SK-N-SH (cell line): Measurements from ENCODE around the gene NHERF2.
"Not testable (repeated sequence)": the region's sequence is repeated elsewhere in the genome, so short reads cannot be mapped to it uniquely, and the experiment has no call there.

Experiments
- EP300 ChIP-seq, 2 experiments: IDR thresholded peaks; 2 replicates each; pipeline versions ENCODE4 v1.4.0 to v1.6.1; 2012; ENCODE audit warnings: borderline replicate concordance in 1 of 2, low read depth in 1 of 2, low read length in 1 of 2
- EZH2phosphoT487 ChIP-seq: fragments of 200-600 bp; sonication (generic); IDR thresholded peaks from 2 replicates; pipeline ENCODE4 v1.6.1; 2017; ENCODE audit warnings: low read depth, mixed run types, mild to moderate bottlenecking, antibody characterized with exemption, moderate library complexity, borderline replicate concordance
- FOXM1 ChIP-seq: IDR thresholded peaks from 2 replicates; pipeline ENCODE4 v1.4.0; 2012; ENCODE audit warnings: low read depth, mild to moderate bottlenecking
- JUND ChIP-seq: IDR thresholded peaks from 2 replicates; pipeline ENCODE4 v1.4.0; 2012
- NFIC ChIP-seq: IDR thresholded peaks from 2 replicates; pipeline ENCODE4 v1.4.0; 2012; ENCODE audit warnings: borderline replicate concordance
- POLR2AphosphoS5 ChIP-seq: IDR thresholded peaks from 2 replicates; pipeline ENCODE4 v1.6.1; 2012; ENCODE audit warnings: low read depth, low read length
- RXRA ChIP-seq: IDR thresholded peaks from 2 replicates; pipeline ENCODE4 v1.4.0; 2012; ENCODE audit warnings: low read depth, mild to moderate bottlenecking, borderline replicate concordance
- SMC3 ChIP-seq: IDR thresholded peaks from 2 replicates; pipeline ENCODE4 v1.6.1; 2012; ENCODE audit warnings: low read depth, low read length, improper control_type of control experiment
- TEAD4 ChIP-seq: IDR thresholded peaks from 2 replicates; pipeline ENCODE4 v1.4.0; 2012; ENCODE audit warnings: mild to moderate bottlenecking, borderline replicate concordance; ENCODE audit not compliant: insufficient read depth
- YY1 ChIP-seq: IDR thresholded peaks from 2 replicates; pipeline ENCODE4 v1.4.0; 2012; ENCODE audit warnings: low read depth, mild to moderate bottlenecking
- TF ChIP-seq, protein P1 (sequence below): fragments of 200-600 bp; sonication (generic); IDR thresholded peaks from 2 replicates; pipeline ENCODE4 v1.6.1; 2017; ENCODE audit warnings: antibody characterized with exemption, mild to moderate bottlenecking, moderate library complexity

GRCh38 chr16:2011726-2012125 is 15.0 kb upstream of the NHERF2 start:
- not testable (repeated sequence) for TF ChIP-seq TEAD4; EZH2phosphoT487; JUND; RXRA; SMC3; YY1; EP300 (IDR thresholded peaks at IDR 0.05; ENCODE audit: borderline replicate concordance in 1 of 2, low read depth in 1 of 2, low read length in 1 of 2); POLR2AphosphoS5; NFIC; FOXM1
- TF ChIP-seq, protein P1, sequence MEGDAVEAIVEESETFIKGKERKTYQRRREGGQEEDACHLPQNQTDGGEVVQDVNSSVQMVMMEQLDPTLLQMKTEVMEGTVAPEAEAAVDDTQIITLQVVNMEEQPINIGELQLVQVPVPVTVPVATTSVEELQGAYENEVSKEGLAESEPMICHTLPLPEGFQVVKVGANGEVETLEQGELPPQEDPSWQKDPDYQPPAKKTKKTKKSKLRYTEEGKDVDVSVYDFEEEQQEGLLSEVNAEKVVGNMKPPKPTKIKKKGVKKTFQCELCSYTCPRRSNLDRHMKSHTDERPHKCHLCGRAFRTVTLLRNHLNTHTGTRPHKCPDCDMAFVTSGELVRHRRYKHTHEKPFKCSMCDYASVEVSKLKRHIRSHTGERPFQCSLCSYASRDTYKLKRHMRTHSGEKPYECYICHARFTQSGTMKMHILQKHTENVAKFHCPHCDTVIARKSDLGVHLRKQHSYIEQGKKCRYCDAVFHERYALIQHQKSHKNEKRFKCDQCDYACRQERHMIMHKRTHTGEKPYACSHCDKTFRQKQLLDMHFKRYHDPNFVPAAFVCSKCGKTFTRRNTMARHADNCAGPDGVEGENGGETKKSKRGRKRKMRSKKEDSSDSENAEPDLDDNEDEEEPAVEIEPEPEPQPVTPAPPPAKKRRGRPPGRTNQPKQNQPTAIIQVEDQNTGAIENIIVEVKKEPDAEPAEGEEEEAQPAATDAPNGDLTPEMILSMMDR: not testable (repeated sequence)
